GM10266 (cell line): ENCODE measurements around the gene PROB1.

Source experiments
- DNase-seq: peaks from one replicate; pipeline ENCODE4 v3.0.0; 2012; ENCODE audit errors: extremely low spot score
- TF ChIP-seq, protein P1 (sequence below): IDR thresholded peaks from 2 replicates; pipeline ENCODE4 v1.5.1; 2012; ENCODE audit warnings: mild to moderate bottlenecking, low read depth; ENCODE audit not compliant: control insufficient read depth, insufficient read depth; ENCODE audit errors: missing control alignments

Gene PROB1

DNA sequence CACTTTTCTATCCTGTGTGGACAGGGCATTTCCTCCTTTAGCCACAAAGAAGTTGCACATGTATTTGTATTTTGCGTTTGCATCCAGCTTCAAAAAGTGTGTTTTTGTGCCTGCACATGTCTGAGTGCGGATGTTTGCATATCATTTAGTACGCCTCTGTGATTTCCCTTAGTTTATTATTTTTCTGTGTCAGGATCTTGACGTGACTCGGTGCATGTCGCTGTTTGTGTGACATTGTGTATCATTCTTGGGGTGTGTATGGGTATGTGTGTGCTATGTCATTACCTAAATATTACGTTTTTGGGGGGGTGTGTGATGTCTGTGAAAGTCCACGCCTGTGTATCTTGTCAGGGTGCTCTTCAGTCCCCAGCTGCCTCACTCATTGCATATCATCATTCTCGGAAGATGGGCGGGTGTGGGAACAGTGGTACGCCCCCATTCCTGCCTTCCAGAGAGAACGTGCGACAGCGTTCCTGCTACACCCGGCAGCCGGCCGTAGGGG is 53.7 kb downstream of the PROB1 start:
- no peak for DNase-seq

More for the DNA sequence above, 53.7 kb downstream of the PROB1 start:
- TF ChIP-seq, protein P1, sequence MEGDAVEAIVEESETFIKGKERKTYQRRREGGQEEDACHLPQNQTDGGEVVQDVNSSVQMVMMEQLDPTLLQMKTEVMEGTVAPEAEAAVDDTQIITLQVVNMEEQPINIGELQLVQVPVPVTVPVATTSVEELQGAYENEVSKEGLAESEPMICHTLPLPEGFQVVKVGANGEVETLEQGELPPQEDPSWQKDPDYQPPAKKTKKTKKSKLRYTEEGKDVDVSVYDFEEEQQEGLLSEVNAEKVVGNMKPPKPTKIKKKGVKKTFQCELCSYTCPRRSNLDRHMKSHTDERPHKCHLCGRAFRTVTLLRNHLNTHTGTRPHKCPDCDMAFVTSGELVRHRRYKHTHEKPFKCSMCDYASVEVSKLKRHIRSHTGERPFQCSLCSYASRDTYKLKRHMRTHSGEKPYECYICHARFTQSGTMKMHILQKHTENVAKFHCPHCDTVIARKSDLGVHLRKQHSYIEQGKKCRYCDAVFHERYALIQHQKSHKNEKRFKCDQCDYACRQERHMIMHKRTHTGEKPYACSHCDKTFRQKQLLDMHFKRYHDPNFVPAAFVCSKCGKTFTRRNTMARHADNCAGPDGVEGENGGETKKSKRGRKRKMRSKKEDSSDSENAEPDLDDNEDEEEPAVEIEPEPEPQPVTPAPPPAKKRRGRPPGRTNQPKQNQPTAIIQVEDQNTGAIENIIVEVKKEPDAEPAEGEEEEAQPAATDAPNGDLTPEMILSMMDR: no peak
